NOMO-1 treated with dmso at 0.1 percent for 144 hours (cell line): ENCODE data around the gene TMIGD1.

Source experiments
- DNase-seq: peaks from one replicate; lab custom pipeline; 2025; ENCODE audit not compliant: unreplicated experiment; lab: John Stamatoyannopoulos, UW

The TMIGD1 gene

DNA sequence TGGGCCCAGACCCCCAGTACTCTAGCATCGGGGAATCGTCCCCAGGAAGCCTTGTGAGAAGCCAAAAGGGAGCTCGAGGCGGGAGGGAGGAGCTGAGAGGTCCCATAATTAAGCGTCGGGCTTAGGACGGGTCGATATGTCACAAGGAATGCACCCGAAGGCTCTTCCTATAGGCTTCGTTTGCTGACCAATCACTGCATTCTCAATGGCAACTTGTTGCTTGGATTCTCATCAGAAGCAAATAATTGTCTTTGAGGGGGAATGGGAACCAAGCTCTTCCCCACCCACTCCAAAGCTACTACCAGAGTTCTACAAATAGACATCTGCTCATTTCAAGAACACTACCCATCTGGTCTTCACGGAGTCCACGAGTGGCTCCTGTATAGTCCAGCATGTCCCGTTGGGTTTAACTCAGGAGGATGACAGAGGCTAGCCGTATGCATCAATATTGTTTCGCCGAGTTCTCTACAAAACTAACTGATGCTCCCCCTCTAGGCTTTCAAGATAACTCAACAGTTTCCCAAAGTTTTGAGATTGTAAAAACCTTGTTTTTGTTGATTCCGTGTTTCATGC, 41.5 kb downstream of the TMIGD1 start:
- no peak for DNase-seq

DNA sequence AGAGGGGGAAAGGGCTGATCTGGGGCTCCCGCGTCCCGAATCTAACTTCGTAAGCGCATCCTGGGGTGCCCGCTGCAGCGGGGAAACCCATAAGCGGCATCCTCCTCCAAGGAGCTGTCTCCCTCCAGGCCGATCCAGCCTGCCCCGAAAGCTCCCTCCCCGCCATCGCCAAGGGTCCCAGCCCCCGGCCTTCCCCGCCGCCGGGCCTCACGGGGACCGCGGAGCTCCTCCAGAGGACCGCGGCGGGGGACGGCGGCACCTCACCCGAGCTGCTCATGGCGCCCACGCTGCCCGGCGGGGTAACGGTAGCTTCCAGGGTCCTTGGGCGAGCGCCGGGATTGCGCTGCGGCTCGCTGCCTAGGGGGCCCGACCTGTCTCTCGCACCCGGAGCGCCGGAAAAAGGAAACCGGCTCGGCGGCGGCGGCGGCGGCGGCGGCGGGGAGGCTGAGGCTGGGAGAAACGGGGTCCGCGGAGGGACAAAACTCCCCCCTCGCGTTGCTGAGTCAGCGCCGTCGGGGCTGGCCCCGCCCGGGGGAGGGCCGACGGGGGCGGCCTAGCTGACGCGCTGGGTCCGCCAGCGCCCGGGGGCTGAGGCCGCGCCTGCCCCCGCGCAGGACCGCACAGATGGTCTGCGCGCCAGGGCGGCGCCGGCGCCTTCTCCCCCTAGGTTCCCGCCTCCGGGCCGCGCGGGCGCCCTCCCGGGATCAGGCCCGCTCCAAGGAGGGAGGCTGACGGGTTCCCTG, 42.1 kb downstream of the TMIGD1 start, which contains the start of gene BLMH:
Gene BLMH, minus strand, starts transcription at position 402 of the 743 bp plus-strand sequence. Its CDS starts 125 bp downstream, at position 277.
- DNase-seq = peak; percentile 46

DNA sequence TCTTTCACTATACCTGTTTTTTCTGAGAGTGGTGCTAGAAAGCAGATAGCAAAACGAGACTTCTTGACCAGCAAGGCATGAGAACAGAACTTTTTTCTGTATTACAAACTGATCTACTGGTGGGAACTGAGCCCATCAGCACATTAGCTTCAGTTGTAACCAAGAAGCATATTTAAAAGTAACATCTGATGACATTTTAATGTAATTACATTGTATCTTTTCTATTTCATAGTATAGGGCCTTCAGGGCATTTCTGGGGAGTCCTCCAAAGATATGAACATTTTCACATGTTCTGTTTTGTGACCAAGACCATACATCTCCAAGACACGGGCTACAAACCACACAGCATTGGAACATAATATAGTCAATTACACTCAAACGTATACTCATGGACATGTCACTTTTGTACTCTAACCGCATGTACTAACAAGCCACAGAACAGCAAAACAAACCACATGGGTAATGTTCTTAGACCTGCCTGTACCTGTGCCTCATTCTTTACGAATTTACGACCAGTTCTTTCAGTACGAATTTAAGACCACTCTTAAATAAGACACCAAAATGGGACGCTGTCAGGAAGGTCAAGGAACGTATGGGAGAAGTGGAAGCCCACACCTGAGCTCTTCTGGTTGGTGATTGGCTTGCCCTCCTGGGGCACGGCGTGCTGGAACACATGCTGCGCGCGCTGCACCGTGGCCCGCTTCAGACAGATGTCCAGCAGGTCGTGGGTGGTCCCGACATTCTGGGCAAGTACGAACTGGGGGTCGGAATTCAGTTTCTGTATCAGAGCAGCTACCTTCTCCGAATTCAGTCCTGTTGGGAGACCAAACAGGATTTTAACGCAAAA, 42.9 kb downstream of the TMIGD1 start:
- no peak for DNase-seq

DNA sequence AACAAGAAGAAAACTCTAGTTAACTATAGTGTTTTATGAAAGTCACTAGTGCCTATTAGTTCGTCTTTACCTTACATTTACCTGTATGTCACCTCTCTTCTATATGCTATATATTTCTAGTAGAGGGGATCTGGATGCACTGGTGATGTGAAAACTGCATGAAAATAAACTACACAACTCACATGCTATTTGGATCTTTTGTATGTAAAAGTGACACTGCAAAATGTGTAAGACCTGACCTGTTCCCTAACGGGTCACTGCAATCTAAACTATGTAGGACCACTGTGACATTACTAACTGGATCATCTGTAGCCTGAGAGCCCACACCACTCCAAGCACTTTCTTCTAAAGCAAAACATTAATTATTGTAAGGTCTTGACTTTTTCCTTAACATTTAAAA, 43.8 kb downstream of the TMIGD1 start:
- DNase-seq = no peak

DNA sequence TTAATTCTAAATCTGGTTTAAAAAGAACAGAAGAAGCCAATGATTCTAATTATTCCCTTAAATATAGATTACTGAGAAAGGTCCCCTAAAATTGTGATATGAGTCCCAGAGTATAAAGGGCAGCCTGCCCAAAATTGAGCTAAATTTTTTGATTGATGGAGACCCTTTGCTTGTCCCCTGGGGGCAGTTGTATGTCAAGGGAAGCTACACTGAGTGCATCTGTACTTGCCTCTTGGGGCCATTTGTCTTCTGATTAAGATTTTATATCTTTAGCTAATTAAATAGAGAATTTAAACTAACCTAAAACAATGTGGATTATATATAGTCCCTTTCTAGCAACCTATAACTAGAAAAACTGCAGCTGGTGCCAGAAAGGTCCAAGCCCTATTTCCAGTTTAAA, 54.7 kb downstream of the TMIGD1 start:
- no peak for DNase-seq

DNA sequence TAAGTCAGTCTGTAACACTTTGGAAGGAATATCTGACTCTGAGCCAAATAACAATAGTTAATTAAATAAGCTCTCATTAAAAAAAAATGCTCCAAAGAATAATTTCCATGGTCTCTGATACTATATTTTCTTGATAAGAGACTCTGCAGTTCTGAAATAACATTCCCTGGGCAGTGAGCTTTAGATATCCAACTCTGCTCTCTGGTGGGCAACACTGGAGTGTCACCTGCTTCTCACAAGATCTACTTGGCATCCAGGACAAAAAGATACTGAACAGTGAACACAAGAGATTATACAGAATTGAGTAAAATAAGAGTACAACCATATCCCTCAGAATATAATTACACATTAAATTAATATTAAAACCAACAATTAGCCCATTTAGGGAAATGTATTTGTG, 55.8 kb downstream of the TMIGD1 start:
- DNase-seq = no peak

DNA sequence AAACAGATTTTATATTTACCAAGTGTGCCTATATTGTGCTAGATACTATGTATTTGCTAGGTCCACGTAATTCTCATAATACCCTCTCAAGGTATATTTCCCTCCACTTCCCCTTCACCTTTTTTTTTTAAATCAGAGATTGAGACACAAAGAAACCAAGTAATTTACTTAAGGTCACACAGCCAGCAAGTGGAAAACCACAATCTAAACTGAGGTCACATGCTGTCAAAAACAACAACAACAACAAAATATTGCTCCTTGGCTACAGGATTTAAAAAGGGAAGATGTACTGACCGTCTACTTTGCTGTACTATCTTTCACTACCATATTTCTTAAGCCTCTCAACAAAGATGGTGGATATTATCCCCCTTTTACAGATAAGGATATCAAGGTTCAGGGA, 57.9 kb downstream of the TMIGD1 start:
- no peak for DNase-seq

DNA sequence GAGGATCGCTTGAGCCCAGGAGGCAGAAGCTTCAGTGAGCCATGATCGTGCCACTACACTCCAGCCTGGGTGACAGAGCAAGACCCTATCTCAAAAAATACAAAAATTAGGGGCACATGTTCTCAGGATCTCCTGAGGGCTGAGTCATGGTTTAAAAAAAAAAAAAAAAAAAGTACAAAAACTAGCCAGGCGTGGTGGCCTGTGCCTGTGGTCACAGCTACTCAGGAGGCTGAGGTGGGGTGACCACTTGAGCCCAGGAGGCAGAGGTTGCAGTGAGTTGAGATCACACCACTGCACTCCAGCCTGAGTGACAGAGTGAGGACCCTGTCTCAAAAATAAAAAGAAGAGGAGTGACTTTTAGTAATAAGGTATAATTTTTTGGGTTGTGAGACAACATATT, 59.0 kb downstream of the TMIGD1 start:
- DNase-seq = no peak

DNA sequence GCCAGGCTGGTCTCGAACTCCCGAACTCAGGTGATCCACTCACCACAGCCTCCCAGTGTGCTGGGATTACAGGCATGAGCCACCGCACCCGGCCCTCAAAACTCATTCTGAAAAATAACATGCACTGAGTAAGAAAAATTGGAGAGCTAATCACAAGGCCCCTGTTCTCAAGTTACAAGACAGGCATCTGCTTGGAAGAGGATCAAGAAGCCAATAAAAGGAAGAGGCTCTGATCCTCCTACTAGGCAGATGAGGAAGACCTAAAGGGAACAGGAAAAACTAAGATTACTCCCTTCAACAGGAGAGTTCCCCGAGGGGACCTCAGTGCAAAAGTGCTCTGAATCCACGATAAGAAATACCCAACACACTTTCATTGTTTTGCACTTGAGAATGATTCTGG, 60.5 kb downstream of the TMIGD1 start:
- DNase-seq = no peak

DNA sequence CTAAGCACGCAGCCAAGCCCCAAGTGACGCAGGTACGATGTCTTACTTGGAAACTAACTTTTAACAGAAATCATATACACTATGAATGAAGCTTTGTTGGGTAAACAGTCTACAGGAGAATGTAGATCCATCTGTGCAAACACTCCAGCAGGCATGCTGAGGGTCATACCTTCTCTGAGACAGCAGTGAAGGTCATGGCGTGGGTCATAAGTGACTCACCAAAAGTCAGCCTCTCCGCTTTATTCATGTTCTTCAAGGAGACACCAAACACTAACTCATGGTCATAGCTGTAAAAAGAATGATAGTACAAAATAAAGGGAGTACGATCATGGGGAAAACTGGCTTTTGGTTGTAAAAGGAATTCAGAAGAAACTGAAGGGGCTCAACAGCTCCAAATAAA, 62.8 kb downstream of the TMIGD1 start:
- no peak for DNase-seq

DNA sequence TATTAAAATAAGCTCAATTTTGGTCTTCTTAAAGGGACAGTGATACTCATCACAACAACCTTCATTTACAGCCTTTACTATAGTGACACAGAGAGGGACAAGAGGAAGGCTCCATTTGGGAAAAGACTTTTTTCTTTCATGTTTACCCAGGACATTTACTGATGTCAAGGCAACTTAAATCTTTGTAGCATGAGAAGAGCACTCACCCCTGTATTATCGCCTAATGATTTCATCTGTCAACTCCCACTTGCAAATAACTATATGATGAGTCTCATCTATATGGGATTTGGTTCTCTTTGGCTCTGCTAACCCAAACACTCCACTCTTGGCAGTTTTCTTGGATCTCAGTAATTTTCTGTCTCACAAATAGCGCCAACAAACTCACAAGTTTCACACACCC, 66.2 kb downstream of the TMIGD1 start:
- DNase-seq = no peak
